Esophagus muscularis mucosa (tissue), 4 donors: ENCODE measurements around the gene ADH7.

Source experiments
- EP300 ChIP-seq: sonication (generic); formaldehyde crosslinking; IDR thresholded peaks from one replicate; pipeline ENCODE4 v1.6.1; 2017; ENCODE audit warnings: antibody characterized with exemption
- POLR2A ChIP-seq: fragments of 450-650 bp; IDR thresholded peaks from one replicate; pipeline ENCODE4 v1.6.1; 2017; ENCODE audit warnings: antibody characterized with exemption, moderate library complexity, mild to moderate bottlenecking, low read depth
- POLR2AphosphoS5 ChIP-seq, 2 donors: sonication (generic); formaldehyde crosslinking; IDR thresholded peaks; one replicate each; pipeline ENCODE4 v1.6.1; 2017; ENCODE audit warnings: antibody characterized with exemption in 2 of 2
- TF ChIP-seq, protein P1 (sequence below), 3 experiments: fragments of 200-600 bp in 2 of 3; fragments of 450-650 bp in 1 of 3; sonication (generic) in 2 of 3; IDR thresholded peaks; one replicate each; pipeline ENCODE4 v1.5.1; 2017 to 2019; ENCODE audit warnings: antibody characterized with exemption in 3 of 3, mild to moderate bottlenecking in 2 of 3, moderate library complexity in 1 of 3

DNA sequence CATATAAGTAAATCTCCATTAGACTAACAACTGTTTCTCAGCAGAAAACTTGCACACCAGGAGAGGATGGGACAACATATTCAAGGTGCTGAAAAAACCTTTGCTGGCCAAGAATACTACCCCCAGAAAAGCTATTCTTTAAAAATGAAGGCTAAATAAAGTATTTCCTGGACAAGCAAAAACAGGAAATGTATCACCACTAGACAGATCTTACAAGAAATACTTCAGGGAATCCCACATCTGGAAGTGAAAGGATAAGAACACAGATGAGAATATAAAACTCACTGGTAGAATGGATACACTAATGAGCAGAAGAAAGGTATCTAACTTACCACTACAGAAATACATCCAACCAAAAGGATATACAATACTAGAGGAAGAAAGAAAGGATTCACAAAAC, 55.6 kb downstream of the ADH7 start:
- TF ChIP-seq POLR2A, result no peak
- TF ChIP-seq, protein P1, sequence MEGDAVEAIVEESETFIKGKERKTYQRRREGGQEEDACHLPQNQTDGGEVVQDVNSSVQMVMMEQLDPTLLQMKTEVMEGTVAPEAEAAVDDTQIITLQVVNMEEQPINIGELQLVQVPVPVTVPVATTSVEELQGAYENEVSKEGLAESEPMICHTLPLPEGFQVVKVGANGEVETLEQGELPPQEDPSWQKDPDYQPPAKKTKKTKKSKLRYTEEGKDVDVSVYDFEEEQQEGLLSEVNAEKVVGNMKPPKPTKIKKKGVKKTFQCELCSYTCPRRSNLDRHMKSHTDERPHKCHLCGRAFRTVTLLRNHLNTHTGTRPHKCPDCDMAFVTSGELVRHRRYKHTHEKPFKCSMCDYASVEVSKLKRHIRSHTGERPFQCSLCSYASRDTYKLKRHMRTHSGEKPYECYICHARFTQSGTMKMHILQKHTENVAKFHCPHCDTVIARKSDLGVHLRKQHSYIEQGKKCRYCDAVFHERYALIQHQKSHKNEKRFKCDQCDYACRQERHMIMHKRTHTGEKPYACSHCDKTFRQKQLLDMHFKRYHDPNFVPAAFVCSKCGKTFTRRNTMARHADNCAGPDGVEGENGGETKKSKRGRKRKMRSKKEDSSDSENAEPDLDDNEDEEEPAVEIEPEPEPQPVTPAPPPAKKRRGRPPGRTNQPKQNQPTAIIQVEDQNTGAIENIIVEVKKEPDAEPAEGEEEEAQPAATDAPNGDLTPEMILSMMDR (IDR thresholded peaks at IDR 0.05), result no peak
- TF ChIP-seq POLR2AphosphoS5 (IDR thresholded peaks at IDR 0.05), result no peak
- TF ChIP-seq EP300, result no peak
